ENCODE measurements around the gene ZNF239. TPM values are rescaled to one million over a fixed set of nuclear protein-coding genes. Genes with fewer than 3 reads are reported as not detected.
"Not testable (repeated sequence)": the region's sequence is repeated elsewhere in the genome, so short reads cannot be mapped to it uniquely, and the experiment has no call there.

Gene ZNF239
- total RNA-seq, 1 donor from 2014 or later, result 11.3 TPM

DNA sequence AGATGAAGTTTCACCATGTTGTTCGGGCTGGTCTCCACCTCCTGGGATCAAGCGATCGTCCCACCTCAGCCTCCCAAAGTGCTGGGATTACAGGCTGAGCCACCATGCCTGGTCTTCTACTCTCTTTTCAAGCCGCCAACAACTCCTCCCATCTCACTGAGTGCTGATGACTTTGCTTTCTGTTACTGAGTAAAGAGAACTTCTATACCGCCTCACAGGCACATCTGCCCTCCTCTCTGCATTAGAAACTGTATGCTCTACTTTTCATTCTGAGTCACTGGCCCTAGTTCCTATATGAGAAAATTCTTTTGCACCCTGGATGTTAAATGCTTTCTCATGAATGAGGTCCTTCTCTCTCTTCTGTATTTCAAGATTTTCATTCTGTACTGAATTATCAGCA lies 2.2 kb upstream of the ZNF239 start:
- DNase-seq (ENCODE audit: low read depth), result no peak

GRCh38 chr10:43576062-43576461 lies 1.6 kb upstream of the ZNF239 start:
- no peak for DNase-seq (ENCODE audit: low read depth)

DNA sequence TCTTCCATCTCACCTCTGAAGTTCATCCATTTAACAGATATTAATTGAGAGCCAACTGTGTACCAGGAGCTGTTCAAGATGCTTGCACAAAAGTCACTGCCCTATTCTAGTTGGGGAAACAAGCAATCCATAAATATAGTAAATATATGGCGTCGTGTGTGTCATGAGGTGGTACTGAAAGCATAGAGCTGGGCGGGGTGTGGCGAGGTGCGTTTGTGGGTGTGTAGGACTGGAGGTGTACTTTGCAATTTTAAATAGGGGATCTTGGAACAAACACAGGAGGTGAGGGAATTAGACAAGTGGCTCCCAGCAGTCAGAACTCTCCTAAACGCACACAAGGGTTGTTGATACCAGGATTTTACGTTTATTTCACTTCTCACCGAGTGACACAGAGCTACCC lies 490 bp upstream of the ZNF239 start:
- DNase-seq (ENCODE audit: low read depth), result no peak

DNA sequence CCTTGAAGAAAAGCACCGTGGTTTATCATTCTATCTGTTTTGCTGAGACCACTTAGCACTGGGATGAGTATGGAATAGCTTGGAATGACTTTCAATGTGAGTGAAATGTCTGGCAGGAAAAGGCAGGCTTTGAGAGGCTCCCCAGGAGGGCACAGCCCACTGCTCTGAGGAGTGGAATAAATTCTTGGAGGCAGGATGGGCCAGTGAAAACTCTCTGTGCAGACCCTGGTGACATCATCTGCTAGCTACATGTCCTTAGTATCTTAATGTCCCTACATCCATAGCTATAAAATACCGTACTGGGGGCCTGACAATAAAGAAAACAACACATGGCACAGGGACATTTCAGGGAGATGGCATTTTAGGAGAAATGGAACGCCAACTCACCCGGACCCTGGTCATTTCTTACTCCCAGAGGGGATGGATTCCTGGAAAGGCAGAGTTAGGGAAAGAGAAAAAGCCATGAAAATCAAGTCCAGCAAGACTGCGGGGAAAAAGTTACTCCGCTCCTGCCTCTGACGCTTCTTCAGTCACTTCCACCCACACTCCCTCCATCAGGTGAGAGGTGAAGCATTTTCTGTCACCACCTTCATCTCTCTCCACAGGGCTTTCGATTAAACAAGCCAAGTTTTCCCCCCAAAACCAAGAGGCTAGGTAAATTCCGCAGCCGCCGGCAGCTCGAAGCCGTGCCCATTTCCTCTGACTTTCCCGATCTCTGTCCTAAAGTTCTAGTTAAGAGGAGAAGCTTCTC lies 991 bp downstream of the ZNF239 start:
- no peak for DNase-seq (ENCODE audit: low read depth)

DNA sequence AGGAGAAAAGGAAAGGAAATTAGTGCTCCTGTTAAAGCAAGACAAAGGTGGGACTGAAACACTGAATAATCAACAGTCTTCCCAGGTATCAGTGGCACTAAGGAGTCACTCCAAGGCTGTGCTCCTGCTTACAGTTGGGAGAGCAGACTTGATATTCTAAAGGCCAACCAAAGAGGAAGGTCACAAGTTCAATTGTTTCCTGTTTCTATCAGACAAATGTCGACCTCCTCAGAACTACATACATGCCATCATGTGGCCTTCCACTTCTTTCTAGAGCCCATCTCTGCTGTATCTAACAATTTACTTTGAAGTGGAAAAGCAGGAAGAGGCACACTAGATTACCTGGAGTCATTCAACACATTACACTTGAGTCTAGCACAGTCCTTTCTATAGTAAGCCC lies 3.4 kb downstream of the ZNF239 start:
- DNase-seq (ENCODE audit: low read depth), result no peak

DNA sequence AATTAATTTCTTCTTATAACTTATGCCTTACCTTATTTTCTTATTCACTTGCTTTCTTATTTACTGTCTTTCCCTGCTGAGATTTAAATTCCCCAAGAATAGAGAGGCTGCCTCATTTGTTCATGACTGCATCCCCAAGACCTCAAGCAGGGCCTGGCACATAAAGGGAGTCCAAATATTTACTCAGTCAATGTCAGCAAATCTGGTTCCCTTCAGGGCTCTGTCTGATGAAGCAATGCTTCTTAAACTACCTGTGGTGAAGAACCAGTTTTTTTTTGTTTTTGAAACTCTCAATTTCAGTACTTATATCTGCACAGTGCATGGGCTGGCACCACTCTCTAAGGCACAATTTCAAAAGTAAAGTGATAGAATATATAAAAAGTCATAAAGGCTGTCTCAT lies 4.7 kb downstream of the ZNF239 start:
- DNase-seq (ENCODE audit: low read depth), result no peak

- DNase-seq (ENCODE audit: low read depth), result no peak
Observed at GRCh38 chr10:43557214-43557613, 17.2 kb downstream of the ZNF239 start.

DNA sequence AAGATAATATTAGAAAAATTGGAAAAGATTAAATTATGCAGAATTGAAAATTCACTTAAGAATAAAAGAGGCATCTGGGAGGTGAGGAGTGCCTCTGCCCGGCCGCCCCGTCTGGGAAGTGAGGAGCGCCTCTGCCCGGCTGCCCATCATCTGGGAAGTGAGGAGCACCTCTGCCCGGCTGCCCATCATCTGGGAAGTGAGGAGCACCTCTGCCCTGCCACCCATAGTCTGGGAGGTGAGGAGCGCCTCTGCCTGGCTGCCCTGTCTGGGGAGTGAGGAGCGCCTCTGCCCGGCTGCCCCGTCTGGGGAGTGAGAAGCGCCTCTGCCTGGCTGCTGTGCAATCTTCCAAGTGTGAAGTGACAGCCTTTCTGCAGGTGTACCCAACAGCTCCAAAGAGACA lies 30.7 kb downstream of the ZNF239 start:
- not testable (repeated sequence) for DNase-seq (ENCODE audit: low read depth)

DNA sequence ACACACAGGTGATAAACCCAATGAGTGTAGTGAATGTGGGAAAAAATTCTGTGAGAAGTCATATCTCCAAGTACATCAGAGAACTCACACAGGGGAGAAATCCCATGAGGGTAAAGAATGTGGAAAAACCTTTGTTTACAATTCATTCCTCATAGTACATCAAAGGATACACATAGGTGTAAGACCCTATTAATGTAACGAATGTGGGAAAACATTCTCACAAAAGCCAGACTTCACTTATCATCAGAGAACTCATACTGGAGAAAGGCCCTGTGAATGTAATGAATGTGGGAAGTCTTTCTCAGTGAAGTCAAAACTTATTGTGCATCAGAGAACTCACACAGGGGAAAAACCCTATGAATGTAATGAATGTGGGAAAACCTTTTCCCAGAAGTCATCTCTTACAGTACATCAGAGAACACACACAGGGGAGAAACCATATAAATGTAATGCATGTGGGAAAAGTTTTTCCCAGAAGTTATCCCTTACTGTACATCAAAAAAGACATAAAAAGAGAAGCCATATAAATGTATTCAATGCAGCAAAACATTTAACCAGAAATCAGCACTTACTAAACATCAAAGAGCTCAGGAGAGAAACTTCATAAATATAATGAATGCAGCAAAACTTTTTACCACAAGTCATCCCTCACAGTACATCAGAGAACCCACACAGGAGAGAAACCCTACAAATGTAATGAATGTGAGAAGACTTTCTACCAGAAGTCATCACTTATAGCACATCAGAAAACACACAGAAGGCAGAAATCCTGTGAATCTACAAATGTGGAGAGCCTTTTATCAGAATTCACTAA lies 49.8 kb downstream of the ZNF239 start:
- DNase-seq (ENCODE audit: low read depth), result no peak

Other genes starting within 250 kb of the ZNF239 start
- gene FXYD4, start 203.0 kb downstream of the ZNF239 start, total RNA-seq, result not detected in 2 replicates
- gene HNRNPF, start 165.4 kb downstream of the ZNF239 start, total RNA-seq, result 302 and 345 TPM in 2 replicates
- 4.2 and 8.3 TPM in 2 replicates for gene ZNF487, start 137.5 kb downstream of the ZNF239 start, total RNA-seq
- gene ZNF485, start 31.8 kb upstream of the ZNF239 start, total RNA-seq, result 3.3 and 5.2 TPM in 2 replicates
- 28.7 and 37.4 TPM in 2 replicates for gene ZNF32, start 74.3 kb upstream of the ZNF239 start, total RNA-seq

Measured in renal cortical epithelial cell (primary cell).